Measurements from ENCODE around the gene C2orf49.

DNA sequence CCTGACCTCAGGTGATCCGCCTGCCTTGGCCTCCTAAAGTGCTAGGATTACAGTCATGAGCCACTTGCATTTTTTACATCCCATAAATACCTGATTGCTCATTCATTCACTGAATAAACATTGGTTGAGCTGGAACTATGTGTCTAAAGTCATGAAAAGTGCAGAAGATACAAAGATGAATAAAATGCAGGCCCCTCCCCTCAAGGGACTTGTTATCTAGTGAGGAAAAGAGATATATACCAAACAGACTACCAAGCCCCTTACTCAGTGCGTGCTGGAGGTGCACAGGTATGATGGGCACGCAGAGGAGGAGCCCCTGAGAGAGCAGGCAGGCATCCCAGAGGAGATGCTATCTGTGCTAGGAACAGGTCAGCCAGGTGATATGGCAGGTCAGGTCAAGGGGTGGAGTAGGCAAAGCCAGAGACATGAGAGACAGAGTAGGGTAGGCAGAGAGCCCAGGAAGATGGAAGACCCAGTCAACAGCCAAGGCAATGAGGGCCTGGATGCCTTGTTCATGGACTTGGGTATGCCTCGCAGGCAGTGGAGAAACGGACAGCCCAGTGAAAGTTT, 53.8 kb downstream of the C2orf49 start:
- TF ChIP-seq, protein P1, sequence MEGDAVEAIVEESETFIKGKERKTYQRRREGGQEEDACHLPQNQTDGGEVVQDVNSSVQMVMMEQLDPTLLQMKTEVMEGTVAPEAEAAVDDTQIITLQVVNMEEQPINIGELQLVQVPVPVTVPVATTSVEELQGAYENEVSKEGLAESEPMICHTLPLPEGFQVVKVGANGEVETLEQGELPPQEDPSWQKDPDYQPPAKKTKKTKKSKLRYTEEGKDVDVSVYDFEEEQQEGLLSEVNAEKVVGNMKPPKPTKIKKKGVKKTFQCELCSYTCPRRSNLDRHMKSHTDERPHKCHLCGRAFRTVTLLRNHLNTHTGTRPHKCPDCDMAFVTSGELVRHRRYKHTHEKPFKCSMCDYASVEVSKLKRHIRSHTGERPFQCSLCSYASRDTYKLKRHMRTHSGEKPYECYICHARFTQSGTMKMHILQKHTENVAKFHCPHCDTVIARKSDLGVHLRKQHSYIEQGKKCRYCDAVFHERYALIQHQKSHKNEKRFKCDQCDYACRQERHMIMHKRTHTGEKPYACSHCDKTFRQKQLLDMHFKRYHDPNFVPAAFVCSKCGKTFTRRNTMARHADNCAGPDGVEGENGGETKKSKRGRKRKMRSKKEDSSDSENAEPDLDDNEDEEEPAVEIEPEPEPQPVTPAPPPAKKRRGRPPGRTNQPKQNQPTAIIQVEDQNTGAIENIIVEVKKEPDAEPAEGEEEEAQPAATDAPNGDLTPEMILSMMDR (IDR thresholded peaks at IDR 0.05), result no peak
- no peak for TF ChIP-seq EP300 (IDR thresholded peaks at IDR 0.05)
- TF ChIP-seq POLR2A (IDR thresholded peaks at IDR 0.05), result no peak
